Loucy (cell line): ENCODE data around the gene CSNK2B.

Source experiments
- H2AFZ ChIP-seq: fragments of 200-600 bp; sonication (generic); 2 replicates; pipeline ENCODE4 v1.6.0; 2016; ENCODE audit warnings: antibody characterized with exemption, mild to moderate bottlenecking, low read length, moderate library complexity
- H3F3A ChIP-seq: fragments of 200-600 bp; 2 replicates; pipeline ENCODE4 v1.6.0; 2016; ENCODE audit warnings: antibody characterized with exemption, low read depth, mild to moderate bottlenecking
- H3K27me3 ChIP-seq: fragments of 200-600 bp; sonication (generic); 2 replicates; pipeline ENCODE4 v1.6.1; 2014; ENCODE audit warnings: low read length, mild to moderate bottlenecking; ENCODE audit not compliant: insufficient read depth, poor library complexity, severe bottlenecking
- H3K36me3 ChIP-seq: fragments of 200-600 bp; sonication (generic); 2 replicates; pipeline ENCODE4 v1.6.1; 2016; ENCODE audit warnings: low read length; ENCODE audit not compliant: insufficient read depth
- H3K4me1 ChIP-seq: fragments of 200-600 bp; sonication (generic); 2 replicates; pipeline ENCODE4 v1.5.1; 2014; ENCODE audit warnings: low read length, mild to moderate bottlenecking; ENCODE audit not compliant: insufficient read depth, poor library complexity, severe bottlenecking
- H3K4me2 ChIP-seq: fragments of 200-600 bp; sonication (generic); 2 replicates; pipeline ENCODE4 v1.6.0; 2014; ENCODE audit warnings: antibody characterized with exemption, low read length, low read depth, mild to moderate bottlenecking; ENCODE audit not compliant: poor library complexity, severe bottlenecking
- H3K4me3 ChIP-seq: fragments of 200-600 bp; sonication (generic); 2 replicates; pipeline ENCODE4 v1.5.1; 2014; ENCODE audit warnings: low read length, mild to moderate bottlenecking, mixed read lengths; ENCODE audit not compliant: poor library complexity, severe bottlenecking
- H3K79me2 ChIP-seq: fragments of 200-600 bp; sonication (generic); 2 replicates; pipeline ENCODE4 v1.6.1; 2014; ENCODE audit warnings: low read length; ENCODE audit not compliant: insufficient read depth
- H3K9ac ChIP-seq: fragments of 200-600 bp; sonication (generic); 2 replicates; pipeline ENCODE4 v1.6.0; 2014; ENCODE audit warnings: mild to moderate bottlenecking, low read depth, low read length, moderate library complexity; ENCODE audit not compliant: poor library complexity, severe bottlenecking
- H3K9me2 ChIP-seq: fragments of 200-600 bp; sonication (generic); replicated peaks from 2 replicates; pipeline ENCODE4 v1.6.1; 2016; ENCODE audit warnings: low read depth, low read length, mixed read lengths
- H3K9me3 ChIP-seq: fragments of 200-600 bp; sonication (generic); 2 replicates; pipeline ENCODE4 v1.6.1; 2014; ENCODE audit warnings: mild to moderate bottlenecking, antibody characterized with exemption, low read length, low read depth; ENCODE audit not compliant: insufficient read depth
- H4K20me1 ChIP-seq: fragments of 200-600 bp; sonication (generic); 2 replicates; pipeline ENCODE4 v1.6.0; 2014; ENCODE audit warnings: antibody characterized with exemption, low read length, mild to moderate bottlenecking; ENCODE audit not compliant: insufficient read depth, poor library complexity, severe bottlenecking
- EZH2phosphoT487 ChIP-seq: fragments of 200-600 bp; IDR thresholded peaks from 2 replicates; pipeline ENCODE4 v1.6.1; 2018; ENCODE audit warnings: antibody characterized with exemption, mild to moderate bottlenecking, moderate library complexity, borderline replicate concordance
- TF ChIP-seq, protein P1 (sequence below): fragments of 200-600 bp; sonication (generic); conservative IDR thresholded peaks from 2 replicates; pipeline ENCODE4 v1.5.1; 2014; ENCODE audit warnings: mild to moderate bottlenecking, antibody characterized with exemption, low read length

CSNK2B gene

DNA sequence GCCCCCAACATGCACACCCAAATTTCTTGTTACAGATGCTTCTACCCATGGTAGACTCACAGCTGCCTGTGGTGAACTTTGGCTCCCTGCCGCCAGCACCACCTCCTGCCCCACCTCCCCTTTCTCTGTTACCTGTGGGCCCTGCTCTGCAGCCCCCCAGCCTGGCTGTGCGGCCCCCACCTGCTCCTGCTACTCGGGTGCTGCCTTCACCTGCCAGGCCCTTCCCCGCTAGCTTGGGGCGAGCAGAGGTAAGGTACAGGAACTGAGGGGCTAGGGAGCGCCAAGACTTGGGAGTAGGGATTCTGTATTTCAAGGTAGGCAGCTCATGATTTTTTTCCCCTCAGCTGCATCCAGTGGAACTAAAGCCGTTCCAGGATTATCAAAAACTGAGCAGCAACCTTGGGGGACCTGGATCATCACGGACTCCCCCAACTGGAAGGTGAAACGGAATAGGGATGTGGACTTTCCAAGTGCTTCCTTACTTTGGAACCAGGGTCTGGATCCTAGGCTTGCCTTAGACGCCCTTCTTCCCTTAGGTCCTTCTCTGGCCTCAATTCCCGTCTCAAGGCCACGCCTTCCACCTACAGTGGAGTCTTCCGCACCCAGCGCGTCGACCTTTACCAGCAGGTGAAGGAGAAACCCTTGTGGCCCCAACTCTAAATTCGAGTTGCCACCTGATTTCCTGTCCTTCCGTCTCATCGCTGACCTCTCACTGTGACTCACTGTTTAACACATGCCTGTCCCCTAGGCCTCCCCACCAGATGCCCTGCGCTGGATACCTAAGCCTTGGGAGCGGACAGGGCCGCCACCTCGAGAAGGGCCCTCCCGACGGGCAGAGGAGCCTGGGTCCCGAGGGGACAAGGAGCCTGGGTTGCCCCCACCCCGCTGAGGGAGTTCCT is 28.9 kb upstream of the CSNK2B start:
- no peak overlapping the region for H3K4me3 ChIP-seq
- H3K9ac ChIP-seq = no peak overlapping the region
- no peak overlapping the region for H2AFZ ChIP-seq
- H3K9me2 ChIP-seq = no peaks in the 10 kb centered on the region
- TF ChIP-seq, protein P1, sequence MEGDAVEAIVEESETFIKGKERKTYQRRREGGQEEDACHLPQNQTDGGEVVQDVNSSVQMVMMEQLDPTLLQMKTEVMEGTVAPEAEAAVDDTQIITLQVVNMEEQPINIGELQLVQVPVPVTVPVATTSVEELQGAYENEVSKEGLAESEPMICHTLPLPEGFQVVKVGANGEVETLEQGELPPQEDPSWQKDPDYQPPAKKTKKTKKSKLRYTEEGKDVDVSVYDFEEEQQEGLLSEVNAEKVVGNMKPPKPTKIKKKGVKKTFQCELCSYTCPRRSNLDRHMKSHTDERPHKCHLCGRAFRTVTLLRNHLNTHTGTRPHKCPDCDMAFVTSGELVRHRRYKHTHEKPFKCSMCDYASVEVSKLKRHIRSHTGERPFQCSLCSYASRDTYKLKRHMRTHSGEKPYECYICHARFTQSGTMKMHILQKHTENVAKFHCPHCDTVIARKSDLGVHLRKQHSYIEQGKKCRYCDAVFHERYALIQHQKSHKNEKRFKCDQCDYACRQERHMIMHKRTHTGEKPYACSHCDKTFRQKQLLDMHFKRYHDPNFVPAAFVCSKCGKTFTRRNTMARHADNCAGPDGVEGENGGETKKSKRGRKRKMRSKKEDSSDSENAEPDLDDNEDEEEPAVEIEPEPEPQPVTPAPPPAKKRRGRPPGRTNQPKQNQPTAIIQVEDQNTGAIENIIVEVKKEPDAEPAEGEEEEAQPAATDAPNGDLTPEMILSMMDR = no peak
- TF ChIP-seq EZH2phosphoT487 = no peak
- H3K9me3 ChIP-seq = no peaks in the 10 kb centered on the region
- no peak overlapping the region for H3K4me2 ChIP-seq
- H3F3A ChIP-seq = peaks cover 19% of the 10 kb centered on the region; the same call in 1 of the 2 replicates
- peaks cover 95% of the 10 kb centered on the region for H3K36me3 ChIP-seq
- peaks cover 43% of the 10 kb centered on the region for H4K20me1 ChIP-seq
- no peaks in the 10 kb centered on the region for H3K27me3 ChIP-seq
- H3K4me1 ChIP-seq = peaks cover 6% of the 10 kb centered on the region
- H3K79me2 ChIP-seq = peaks cover 26% of the 10 kb centered on the region; the same call in 1 of the 2 replicates

DNA sequence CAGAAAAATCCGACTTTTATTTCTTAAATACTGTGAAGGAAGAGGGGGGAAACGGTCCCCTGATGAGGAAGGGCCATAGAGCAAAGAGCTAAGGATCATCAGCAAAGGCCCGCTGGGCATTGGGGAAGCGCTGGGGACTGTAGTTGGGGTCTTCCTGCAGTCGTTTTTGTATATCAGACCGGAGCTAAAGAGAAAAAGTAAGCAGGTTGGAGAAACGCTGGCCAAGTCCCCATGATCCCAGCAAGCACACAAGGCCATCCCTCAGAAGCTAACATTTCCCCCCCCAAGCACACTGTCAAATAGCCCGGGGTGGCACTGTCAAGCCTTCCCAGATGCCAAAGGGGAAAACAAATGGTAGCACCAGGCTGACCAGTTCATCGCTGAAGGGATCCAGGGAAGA is 26.8 kb upstream of the CSNK2B start:
- peaks cover 19% of the 10 kb centered on the region; the same call in 1 of the 2 replicates for H3F3A ChIP-seq
- peaks cover 92% of the 10 kb centered on the region for H3K36me3 ChIP-seq
- no peak overlapping the region for H3K4me2 ChIP-seq
- no peak for TF ChIP-seq EZH2phosphoT487
- TF ChIP-seq, protein P1 = no peak
- no peak overlapping the region for H3K9ac ChIP-seq
- no peak overlapping the region for H2AFZ ChIP-seq
- peaks cover 6% of the 10 kb centered on the region; the same call in 1 of the 2 replicates for H3K79me2 ChIP-seq
- peaks cover 22% of the 10 kb centered on the region for H4K20me1 ChIP-seq
- no peaks in the 10 kb centered on the region for H3K4me1 ChIP-seq
- H3K27me3 ChIP-seq = no peaks in the 10 kb centered on the region
- no peak overlapping the region for H3K4me3 ChIP-seq
- no peaks in the 10 kb centered on the region for H3K9me2 ChIP-seq
- no peaks in the 10 kb centered on the region for H3K9me3 ChIP-seq

DNA sequence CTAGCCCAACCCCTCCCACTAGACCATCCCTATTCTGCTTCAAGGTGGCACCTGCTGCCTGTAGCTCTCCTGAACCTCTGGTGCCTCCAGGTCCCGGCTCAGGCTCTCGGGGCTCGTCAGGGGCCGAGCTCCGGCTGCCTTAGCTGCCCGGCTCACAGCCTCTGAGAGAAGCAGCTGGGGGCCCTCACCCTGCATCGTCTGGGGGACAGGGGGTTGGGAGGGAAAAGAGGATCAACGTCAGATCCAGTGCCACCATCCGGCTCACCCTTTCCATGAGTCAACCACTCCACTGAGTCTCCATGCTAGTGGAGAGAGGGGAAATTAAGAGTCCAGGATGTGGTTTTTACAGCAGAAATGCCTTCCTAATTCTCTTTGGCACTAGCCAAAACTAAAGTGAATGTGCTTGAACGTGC is 26.4 kb upstream of the CSNK2B start:
- H3F3A ChIP-seq = peaks cover 19% of the 10 kb centered on the region; the same call in 1 of the 2 replicates
- H3K36me3 ChIP-seq = peaks cover 92% of the 10 kb centered on the region

More for the DNA sequence above, 26.4 kb upstream of the CSNK2B start:
- H3K27me3 ChIP-seq = no peaks in the 10 kb centered on the region
- H3K4me2 ChIP-seq = no peak overlapping the region
- peaks cover 6% of the 10 kb centered on the region; the same call in 1 of the 2 replicates for H3K79me2 ChIP-seq
- H4K20me1 ChIP-seq = peaks cover 19% of the 10 kb centered on the region
- H3K4me1 ChIP-seq = no peaks in the 10 kb centered on the region
- H3K9me2 ChIP-seq = no peaks in the 10 kb centered on the region
- H3K9me3 ChIP-seq = no peaks in the 10 kb centered on the region
- no peak overlapping the region for H3K9ac ChIP-seq
- TF ChIP-seq, protein P1 = no peak
- TF ChIP-seq EZH2phosphoT487 = no peak
- no peak overlapping the region for H3K4me3 ChIP-seq
- H2AFZ ChIP-seq = no peak overlapping the region
